NAMALWA (cell line): ENCODE measurements around the gene EN1.

Experiments
- DNase-seq: peaks from one replicate; pipeline ENCODE4 v3.0.0-alpha.2; 2015; ENCODE audit warnings: low spot score

Gene EN1

DNA sequence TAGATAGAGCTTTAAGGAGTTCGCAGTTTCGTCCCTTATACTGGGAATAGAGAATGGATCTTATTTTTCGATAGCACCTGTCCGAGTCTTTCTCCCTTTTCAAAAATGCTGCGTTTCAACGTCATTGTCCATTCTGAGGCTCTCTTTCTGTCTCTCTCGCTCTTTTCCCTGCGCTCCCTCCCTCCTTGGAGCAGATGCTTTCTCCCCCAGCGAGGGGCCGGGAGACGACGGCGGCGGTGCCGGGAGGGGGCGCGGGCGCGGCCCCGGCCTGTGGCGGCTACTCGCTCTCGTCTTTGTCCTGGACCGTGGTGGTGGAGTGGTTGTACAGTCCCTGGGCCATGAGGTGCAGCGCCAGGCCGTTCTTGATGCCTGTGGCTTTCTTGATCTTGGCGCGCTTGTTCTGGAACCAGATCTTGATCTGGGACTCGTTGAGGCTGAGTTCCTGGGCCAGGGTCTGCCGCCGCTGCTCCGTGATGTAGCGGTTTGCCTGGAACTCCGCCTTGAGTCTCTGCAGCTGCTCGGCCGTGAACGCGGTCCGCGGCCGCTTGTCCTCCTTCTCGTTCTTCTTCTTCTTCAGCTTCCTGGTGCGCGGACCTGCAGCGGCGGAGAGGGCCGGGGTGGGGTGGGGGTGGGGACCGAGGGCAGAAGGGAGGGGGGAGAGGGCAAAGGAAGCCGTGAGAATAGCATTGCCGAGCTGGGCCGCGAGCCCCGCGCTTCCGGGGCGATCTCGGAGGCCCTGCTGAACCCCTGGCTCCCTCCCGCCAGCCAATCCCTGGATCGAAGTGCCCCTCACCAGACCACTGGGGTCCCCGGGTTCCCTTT is 4.6 kb downstream of the EN1 start:
- DNase-seq = no peak

- DNase-seq = no peak
Observed at GRCh38 chr2:118841828-118842461, 5.5 kb downstream of the EN1 start.

- no peak for DNase-seq
Observed at GRCh38 chr2:118841450-118841827, 6.0 kb downstream of the EN1 start.

DNA sequence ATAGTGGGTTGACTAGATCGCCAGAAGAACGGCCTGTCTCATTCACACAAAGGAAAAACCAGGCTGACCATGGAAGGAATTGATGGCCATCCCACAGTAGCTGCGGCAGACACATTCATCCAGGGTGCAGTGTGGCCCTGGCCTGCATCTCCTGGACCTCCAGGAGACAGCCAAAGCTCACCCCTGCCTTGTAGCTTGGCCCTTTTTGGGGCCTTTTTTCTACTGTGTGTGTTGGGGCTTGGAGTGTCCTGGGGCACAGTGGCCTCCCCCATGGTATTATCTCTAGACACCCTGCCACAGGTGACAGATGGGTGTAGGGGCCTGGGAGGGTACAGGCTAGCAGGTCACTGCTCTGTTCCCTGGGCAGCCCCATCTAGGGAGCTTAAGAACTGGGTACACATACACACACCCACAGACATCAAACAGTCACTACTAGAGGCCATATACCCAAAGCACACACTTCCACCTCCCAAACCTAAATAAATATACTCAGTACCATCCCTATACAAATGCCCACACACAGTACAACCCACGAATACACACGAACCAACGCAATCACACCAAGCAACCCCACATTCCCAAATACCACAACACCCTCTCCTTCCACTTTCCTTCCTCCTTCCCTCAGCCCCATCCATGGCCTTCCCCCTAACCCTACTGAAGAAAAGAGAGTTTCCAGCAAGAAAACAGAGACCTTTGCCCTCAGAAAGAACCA is 8.6 kb downstream of the EN1 start:
- DNase-seq = no peak

- DNase-seq = no peak
Observed at GRCh38 chr2:118837621-118838020, 9.8 kb downstream of the EN1 start.

GRCh38 chr2:118837067-118837466 is 10.4 kb downstream of the EN1 start:
- no peak for DNase-seq

DNA sequence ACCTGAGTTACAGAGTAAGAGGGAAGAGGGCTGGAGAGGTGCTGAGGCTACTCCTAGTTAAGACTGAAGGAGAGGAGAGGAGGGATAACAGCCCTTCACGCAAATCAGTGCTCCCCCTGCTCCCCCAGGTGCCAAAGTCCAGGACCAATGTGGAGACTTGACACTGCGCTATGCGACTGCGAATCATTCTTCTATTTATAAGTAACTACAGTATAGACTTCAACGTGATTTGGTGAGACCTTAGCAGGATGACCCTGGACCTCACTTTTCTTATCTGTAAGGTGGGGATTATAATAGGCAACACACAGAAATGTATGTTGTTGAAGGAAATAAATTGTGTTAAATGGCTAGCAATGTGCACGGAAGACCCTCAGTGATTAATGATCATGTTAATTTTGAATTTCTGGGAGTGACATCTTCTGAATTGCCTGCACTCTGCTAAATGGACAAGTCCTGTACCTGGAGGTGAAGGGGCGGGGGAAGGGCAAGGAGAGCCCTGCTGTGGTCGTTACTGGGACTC is 11.0 kb downstream of the EN1 start:
- DNase-seq = no peak

GRCh38 chr2:118835746-118836410 is 11.6 kb downstream of the EN1 start:
- no peak for DNase-seq

DNA sequence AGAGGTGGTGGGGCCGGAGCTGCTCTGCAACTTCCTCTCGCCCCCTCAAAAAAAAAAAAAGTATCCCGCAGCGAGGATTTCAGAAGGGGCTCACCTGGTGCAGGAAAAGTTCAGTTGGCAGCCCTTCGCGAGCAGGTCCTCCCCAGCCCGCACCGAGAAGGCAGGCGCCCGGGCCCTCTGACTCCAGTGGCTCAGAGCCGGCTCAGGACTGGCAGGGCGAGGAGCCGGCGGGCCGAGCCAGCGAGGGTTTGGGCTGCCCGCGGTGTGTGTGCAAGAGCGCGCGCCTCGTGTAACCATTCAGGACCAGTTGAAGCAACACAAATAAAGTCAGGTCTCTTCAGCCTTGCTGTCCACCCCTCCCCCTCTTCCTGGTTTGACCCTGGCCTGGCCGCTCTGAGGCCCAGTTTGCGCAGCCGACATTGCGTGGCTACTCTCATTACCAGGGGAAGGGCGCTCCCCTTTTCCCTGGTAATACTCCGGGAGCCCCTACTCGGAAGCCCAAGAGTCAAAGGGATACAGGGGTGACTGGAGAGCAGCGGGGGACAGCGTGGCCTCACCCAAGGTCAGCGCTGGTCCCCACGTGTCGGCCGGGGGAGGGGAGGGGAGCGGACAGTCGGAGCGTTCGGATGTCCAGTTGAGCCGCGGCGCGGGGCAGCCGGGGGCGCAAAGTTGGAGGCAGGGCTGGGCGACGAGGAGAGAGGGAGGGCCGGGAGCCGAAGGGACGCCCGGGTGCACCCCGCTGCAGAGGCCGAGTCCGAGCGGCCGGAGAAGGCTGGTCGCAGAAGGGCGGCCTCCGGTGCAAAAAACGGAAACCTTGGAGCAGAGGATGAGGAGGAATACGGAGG is 12.3 kb downstream of the EN1 start:
- no peak for DNase-seq

GRCh38 chr2:118834440-118834810 is 13.0 kb downstream of the EN1 start:
- DNase-seq = no peak

DNA sequence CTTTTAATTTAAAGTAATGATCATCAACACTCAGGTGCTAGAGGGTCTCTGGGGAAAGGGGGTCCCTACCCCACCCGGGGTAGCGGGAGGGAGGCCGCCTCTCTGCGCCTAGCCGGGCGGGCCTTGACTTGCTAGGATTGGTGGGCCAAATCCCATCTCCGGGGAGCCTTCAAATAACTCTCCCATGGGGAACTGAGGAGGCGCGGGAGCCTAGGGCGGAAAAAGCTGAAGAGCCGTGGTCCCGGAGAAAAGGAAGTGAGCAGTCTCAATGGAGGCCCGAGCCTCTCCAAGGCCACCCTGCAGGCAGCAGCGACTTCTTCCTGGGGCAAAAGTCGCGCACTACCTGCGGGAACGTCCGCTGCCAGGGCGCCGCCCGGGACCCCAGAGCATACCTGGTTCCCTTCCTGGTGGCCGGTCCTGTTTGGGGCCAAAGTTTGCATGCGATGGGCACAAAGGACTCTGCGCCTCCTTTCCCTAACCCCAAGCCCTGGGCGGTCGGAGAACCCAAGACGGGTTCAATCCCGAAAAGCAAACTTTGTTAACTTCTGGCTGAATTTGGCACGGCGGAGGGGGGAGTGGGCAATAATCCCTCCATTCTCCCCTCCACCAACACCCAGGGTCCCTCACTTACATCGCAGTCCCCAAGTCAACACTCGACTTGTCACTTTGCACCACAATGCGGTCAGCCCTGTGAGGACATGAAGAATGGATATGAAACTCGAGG is 13.6 kb downstream of the EN1 start:
- no peak for DNase-seq

- DNase-seq = no peak
Observed at GRCh38 chr2:118832791-118833715, 14.4 kb downstream of the EN1 start.

DNA sequence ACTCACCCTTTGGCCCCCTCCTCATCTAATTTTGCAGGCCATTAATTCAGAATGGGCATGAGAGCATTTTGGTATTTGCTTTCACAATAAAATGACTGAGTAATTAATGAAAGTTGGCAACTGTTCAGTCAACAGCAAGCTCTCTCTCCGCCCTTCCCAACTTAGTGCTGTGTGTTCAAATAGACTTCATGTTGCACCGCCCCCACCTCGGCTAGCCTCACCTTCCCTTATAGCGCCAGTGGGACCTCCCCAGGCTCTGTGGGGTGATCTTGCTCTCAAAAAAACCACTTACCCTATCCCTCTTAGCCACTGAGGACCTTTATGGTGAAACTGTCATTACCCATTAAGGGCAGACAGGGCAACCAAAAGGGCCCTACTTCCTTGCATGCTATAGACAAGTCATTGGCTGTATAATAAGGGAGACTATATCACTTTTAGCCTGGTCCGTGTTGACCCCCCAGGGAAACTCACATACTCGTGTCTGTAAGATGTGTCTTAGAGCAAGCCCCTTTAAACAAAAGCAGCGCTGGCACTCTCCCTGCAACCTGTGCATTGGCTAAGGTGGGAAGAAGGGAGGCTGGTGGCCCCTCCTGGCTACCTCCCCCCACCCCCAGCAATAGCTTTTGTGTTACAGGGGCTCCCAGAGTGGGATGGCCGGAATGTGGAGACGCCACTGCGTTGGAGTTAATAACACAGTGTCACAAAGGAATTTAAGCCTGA is 15.2 kb downstream of the EN1 start:
- DNase-seq = no peak

DNA sequence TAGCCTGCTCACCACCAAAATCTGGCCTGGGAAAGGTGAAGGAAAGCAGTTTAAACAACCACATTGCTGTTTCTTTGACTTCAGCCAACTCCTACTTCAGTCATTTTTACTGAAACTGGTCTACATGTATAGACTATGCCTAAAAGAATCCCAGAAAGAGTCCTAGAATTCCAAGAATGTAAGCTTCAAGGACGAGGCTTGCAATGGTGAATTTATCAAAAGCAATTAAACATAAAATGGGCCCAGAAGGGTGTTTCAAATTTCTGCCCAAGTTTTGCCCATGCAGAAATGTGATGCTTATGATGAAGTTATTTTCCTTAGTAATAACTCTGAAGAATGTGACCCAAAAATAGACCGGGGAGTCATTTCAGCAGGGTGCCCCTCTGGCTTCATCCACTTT is 16.6 kb downstream of the EN1 start:
- DNase-seq = no peak

- DNase-seq = no peak
Observed at GRCh38 chr2:118830118-118830517, 17.3 kb downstream of the EN1 start.

GRCh38 chr2:118826093-118826492 is 21.4 kb downstream of the EN1 start:
- DNase-seq = no peak

- DNase-seq = no peak
Observed at GRCh38 chr2:118823633-118824032, 23.8 kb downstream of the EN1 start.

DNA sequence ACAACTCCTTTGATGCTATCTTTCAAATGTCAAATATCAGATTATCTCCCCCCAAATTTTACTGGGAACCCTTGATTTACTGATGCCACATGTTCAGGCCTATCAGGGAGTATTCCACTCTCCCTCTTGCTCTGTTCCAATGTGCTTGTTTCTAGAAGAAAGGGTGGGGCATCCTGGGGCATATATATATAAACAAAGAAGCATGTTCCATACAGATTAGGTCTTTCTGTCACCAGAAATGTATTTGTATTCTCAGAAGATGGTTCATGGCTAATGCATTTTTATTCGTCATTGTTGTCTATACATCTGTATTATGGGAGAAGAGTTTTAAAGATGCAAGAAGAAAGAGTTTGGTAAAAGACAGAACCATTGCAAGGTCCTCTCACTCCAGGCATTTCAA is 24.9 kb downstream of the EN1 start:
- DNase-seq = no peak

GRCh38 chr2:118822015-118822414 is 25.4 kb downstream of the EN1 start:
- DNase-seq = no peak
